Lower leg skin (tissue), 4 donors: ENCODE data around the gene IFT52. TPM values are rescaled to one million over a fixed set of nuclear protein-coding genes. Genes with fewer than 3 reads are reported as not detected.

ENCODE experiments used
- DNase-seq, 2 donors: peaks; one replicate each; pipeline ENCODE4 v3.0.0-alpha.2; 2019; ENCODE audit warnings: low spot score in 2 of 2
- H3K4me3 ChIP-seq: fragments of 200-600 bp; sonication (generic); 2 replicates; pipeline ENCODE4 v1.5.1; 2017; ENCODE audit warnings: mild to moderate bottlenecking, low read depth; ENCODE audit not compliant: poor library complexity, severe bottlenecking
- POLR2A ChIP-seq, 2 donors: fragments of 450-650 bp; IDR thresholded peaks; one replicate each; pipeline ENCODE4 v1.6.1; 2016 to 2017; ENCODE audit warnings: antibody characterized with exemption in 2 of 2, mild to moderate bottlenecking in 1 of 2, moderate library complexity in 1 of 2
- WGBS, 2 donors: methylation state at CpG; one replicate each; pipeline ENCODE4 v1.1.5; 2018; 5-methylcytosine and 5-hydroxymethylcytosine counted together
- intact Hi-C: fragments of 100-400 bp; cut with DNase I; formaldehyde crosslinking; loops from one replicate; pipeline ENCODE4 v1.15.0; 2023; ENCODE audit warnings: low total_unique reads
- total RNA-seq, 4 donors: library from RNA; depleted of rRNA; stranded (reverse); fragments of >200 nt; gene quantifications; one replicate each; pipeline ENCODE4 v1.1.0, GENCODE V29; 2016
- TF ChIP-seq, protein P1 (sequence below), 3 donors: fragments of 450-650 bp; IDR thresholded peaks; one replicate each; pipeline ENCODE4 v1.5.1; 2016; ENCODE audit warnings: antibody characterized with exemption in 3 of 3, mild to moderate bottlenecking in 3 of 3, moderate library complexity in 2 of 3

Gene IFT52, protein sequence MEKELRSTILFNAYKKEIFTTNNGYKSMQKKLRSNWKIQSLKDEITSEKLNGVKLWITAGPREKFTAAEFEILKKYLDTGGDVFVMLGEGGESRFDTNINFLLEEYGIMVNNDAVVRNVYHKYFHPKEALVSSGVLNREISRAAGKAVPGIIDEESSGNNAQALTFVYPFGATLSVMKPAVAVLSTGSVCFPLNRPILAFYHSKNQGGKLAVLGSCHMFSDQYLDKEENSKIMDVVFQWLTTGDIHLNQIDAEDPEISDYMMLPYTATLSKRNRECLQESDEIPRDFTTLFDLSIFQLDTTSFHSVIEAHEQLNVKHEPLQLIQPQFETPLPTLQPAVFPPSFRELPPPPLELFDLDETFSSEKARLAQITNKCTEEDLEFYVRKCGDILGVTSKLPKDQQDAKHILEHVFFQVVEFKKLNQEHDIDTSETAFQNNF
- total RNA-seq: 10 to 100 TPM in 3 of 4 donors, 1 to 10 TPM in 1; 8.5 to 17.2 (median 12.7) TPM

- TF ChIP-seq, protein P1, sequence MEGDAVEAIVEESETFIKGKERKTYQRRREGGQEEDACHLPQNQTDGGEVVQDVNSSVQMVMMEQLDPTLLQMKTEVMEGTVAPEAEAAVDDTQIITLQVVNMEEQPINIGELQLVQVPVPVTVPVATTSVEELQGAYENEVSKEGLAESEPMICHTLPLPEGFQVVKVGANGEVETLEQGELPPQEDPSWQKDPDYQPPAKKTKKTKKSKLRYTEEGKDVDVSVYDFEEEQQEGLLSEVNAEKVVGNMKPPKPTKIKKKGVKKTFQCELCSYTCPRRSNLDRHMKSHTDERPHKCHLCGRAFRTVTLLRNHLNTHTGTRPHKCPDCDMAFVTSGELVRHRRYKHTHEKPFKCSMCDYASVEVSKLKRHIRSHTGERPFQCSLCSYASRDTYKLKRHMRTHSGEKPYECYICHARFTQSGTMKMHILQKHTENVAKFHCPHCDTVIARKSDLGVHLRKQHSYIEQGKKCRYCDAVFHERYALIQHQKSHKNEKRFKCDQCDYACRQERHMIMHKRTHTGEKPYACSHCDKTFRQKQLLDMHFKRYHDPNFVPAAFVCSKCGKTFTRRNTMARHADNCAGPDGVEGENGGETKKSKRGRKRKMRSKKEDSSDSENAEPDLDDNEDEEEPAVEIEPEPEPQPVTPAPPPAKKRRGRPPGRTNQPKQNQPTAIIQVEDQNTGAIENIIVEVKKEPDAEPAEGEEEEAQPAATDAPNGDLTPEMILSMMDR (IDR thresholded peaks at IDR 0.05): no peak
- TF ChIP-seq POLR2A (IDR thresholded peaks at IDR 0.05): no peak
- H3K4me3 ChIP-seq: peak within 1 kb of the TSS; percentile 57
- WGBS, 2 donors: 0% methylated on average over 54 to 62 of the region's 68 CpGs
- intact Hi-C loops: loop anchor here (1.0 kb wide), 1 partner anchor 44 kb away; no protein-coding TSS in a partner anchor
- DNase-seq: peak; percentile 90 to 99
Measured at GRCh38 chr20:43590392-43591303, at the start of gene IFT52. IFT52 (plus strand) TSS chr20:43590937; CDS start chr20:43594699, 3,762 bp downstream.

- DNase-seq: no peak
- no peak overlapping the region for H3K4me3 ChIP-seq
- no peak for TF ChIP-seq POLR2A (IDR thresholded peaks at IDR 0.05)
- TF ChIP-seq, protein P1 (IDR thresholded peaks at IDR 0.05): no peak
- WGBS, 2 donors: 47 to 65% methylated on average over 2 of the region's 2 CpGs
- intact Hi-C loops: no loop called here
Measured at GRCh38 chr20:43541214-43541613, 49.5 kb upstream of the IFT52 start.

DNA sequence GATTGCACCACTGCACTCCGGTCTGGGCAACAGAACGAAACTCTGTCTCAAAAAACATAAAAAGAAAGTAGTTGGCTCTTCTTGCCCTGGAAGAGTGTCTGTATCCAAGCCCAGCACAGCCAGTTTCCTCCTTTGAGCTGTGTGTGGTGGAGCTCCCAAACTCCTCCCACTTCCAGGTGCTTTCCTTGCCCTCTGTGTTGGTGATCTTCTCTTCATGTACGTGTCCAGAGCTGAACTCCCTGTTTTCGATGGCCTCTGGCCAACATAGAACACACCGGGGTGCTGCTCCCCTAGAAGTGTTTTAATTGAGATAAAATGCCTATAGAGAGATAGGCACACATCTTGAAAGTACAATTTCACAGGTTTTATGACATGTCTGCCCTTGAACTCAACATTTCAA is 48.6 kb upstream of the IFT52 start:
- WGBS, 2 donors: 80 to 85% methylated on average over 5 of the region's 5 CpGs
- no peak overlapping the region for H3K4me3 ChIP-seq
- DNase-seq: peak in 1 of 2 donors; percentile 50
- no peak for TF ChIP-seq POLR2A (IDR thresholded peaks at IDR 0.05)
- intact Hi-C loops: no loop called here

GRCh38 chr20:43542674-43543073 is 48.1 kb upstream of the IFT52 start:
- 64 to 72% methylated on average over 4 of the region's 4 CpGs for WGBS, 2 donors
- TF ChIP-seq POLR2A (IDR thresholded peaks at IDR 0.05): no peak
- TF ChIP-seq, protein P1 (IDR thresholded peaks at IDR 0.05): no peak
- intact Hi-C loops: no loop called here

DNA sequence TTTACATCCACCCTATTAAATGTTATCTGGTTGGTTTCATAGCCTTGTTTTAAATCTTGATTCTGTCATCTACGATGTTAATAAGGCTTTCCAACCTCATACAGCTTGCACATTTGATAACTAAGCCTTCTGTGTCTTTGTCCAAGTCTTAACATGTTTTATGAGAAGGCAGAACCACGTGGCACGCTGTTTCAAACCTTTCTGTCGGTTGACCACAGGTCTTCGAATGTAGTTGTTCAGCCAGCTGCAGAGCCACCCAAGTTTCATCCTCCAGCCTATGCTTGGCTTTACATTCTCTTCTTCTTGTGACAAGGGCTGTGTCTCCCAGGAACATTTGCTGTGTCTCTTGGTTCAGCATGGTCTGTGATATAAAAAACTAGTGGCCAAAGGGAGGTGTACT is 47.6 kb upstream of the IFT52 start:
- 60 to 70% methylated on average over 5 of the region's 5 CpGs for WGBS, 2 donors
- no peak overlapping the region for H3K4me3 ChIP-seq
- DNase-seq: peak in 1 of 2 donors; percentile 39
- intact Hi-C loops: no loop called here
- TF ChIP-seq, protein P1 (IDR thresholded peaks at IDR 0.05): no peak
- no peak for TF ChIP-seq POLR2A (IDR thresholded peaks at IDR 0.05)

More at GRCh38 chr20:43542674-43543073, 48.1 kb upstream of the IFT52 start:
- no peak for DNase-seq
- H3K4me3 ChIP-seq: no peak overlapping the region

DNA sequence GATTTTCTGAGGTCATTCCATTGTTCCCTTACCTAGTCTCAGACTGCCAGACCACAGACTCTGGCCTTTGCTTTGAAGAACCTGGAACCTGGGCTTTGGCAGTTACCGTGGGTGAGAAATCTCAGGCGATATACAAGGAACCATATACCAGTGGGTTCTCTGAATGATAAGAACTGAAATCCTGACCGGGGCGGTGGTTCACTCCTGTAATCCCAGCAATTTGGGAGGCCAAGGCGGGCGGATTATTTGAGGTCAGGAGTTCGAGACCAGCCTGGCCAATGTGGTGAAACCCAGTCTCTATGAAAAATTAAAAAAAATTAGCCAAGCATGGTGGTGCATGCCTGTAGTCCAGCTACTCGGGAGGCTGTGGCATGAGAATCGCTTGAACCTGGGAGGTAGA is 46.2 kb upstream of the IFT52 start:
- intact Hi-C loops: no loop called here
- peak in 1 of 2 donors; percentile 75 for DNase-seq
- H3K4me3 ChIP-seq: no peak overlapping the region
- WGBS, 2 donors: 92 to 93% methylated on average over 9 of the region's 9 CpGs
- TF ChIP-seq, protein P1 (IDR thresholded peaks at IDR 0.05): no peak
- TF ChIP-seq POLR2A (IDR thresholded peaks at IDR 0.05): no peak
